ENCODE data around the gene FCER1G.

FCER1G gene

DNA sequence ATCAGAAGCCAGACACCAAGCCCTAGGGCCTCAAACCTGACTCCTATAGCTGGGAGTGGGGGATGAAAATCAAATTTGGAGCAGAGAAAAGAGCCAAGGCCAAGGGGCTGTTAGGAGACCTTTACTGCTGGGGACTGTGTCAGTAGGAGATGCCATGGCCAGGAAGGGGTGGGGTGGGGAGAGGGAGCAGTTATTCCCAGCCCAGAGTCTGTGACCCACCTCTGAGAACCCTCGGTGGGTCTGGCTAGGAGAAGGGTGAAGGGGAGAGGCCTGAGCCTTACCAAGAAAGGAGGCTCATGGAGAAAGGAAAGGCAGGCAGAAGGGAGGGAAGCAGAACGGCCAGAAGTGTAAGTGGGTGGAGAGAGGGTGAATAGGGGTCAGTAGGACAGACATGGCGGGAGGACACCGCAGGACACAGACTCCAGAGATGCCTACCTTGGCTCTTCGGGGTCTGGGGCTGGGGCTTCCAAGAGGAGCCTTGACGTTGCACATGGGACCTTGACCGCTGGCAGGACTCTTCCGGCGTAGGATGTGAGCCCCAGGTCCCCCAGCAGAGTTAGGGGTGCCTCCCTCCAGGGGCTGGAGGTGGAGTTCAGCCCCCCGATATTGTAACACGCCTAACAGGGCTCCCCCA is 17.4 kb upstream of the FCER1G start:
- no peaks in the 10 kb centered on the region for H3K9me3 ChIP-seq (ENCODE audit: control insufficient read depth in 2 of 2, low read length in 2 of 2)
- peak overlapping the region; percentile 66 to 68 for H3K4me3 ChIP-seq (ENCODE audit: low read length in 2 of 2)
- peak overlapping the region; percentile 99 for H3K27ac ChIP-seq (ENCODE audit: low read length)
- H3K4me1 ChIP-seq (ENCODE audit: control insufficient read depth, insufficient read depth, low read length): peaks cover 65% of the 10 kb centered on the region
- peaks cover 0 to 12% of the 10 kb centered on the region in 2 donors for H3K36me3 ChIP-seq (ENCODE audit: control insufficient read depth in 2 of 2, insufficient read depth in 2 of 2, low read length in 2 of 2)
- peak overlapping the region; percentile 55 to 80 for H3K9ac ChIP-seq (ENCODE audit: low read length in 2 of 2)
- no peaks in the 10 kb centered on the region for H3K27me3 ChIP-seq (ENCODE audit: control insufficient read depth in 1 of 2, insufficient read depth in 2 of 2, low read length in 2 of 2)

DNA sequence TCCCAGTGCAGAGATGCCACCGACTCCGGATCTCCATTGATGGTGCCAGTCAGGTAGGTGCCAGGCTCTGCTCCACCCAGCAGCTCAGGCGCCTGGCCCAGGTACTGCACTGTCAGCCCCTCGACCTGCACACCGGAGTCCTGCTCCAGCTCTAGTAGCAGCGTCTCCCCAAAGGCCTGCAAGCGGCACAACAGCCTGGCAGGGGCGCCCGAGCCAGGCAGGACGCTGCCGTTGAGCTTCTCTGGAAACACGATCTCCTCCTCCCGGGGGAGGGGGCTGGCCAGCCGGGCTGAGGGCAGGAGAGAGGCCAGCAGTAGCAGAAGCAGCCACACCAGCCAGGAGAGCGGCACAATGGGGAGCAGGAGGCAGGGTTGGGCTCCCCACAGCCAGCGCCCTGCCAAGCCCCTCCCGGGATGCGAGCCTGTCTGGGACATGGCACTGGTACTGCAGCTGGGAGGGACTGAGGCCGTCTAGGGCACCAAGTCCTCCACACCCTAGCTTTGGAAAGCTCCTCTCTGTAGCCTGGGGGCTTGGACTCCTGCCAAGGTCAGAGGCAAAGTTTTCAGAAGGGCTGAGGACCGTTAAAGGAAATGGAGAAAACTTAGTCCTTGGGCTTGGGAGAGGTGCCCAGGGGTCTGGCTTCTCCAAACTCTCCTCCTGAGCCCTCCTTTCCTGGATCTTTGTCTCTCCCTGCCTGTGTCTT is 16.8 kb upstream of the FCER1G start:
- H3K27ac ChIP-seq (ENCODE audit: low read length): peak overlapping the region; percentile 99
- peaks cover 65% of the 10 kb centered on the region for H3K4me1 ChIP-seq (ENCODE audit: control insufficient read depth, insufficient read depth, low read length)
- peak overlapping the region; percentile 66 to 68 for H3K4me3 ChIP-seq (ENCODE audit: low read length in 2 of 2)
- H3K27me3 ChIP-seq (ENCODE audit: control insufficient read depth in 1 of 2, insufficient read depth in 2 of 2, low read length in 2 of 2): no peaks in the 10 kb centered on the region
- no peaks in the 10 kb centered on the region for H3K9me3 ChIP-seq (ENCODE audit: control insufficient read depth in 2 of 2, low read length in 2 of 2)
- H3K36me3 ChIP-seq (ENCODE audit: control insufficient read depth in 2 of 2, insufficient read depth in 2 of 2, low read length in 2 of 2): peaks cover 0 to 12% of the 10 kb centered on the region in 2 donors
- H3K9ac ChIP-seq (ENCODE audit: low read length in 2 of 2): peak overlapping the region in 1 of 2 donors; percentile 80

DNA sequence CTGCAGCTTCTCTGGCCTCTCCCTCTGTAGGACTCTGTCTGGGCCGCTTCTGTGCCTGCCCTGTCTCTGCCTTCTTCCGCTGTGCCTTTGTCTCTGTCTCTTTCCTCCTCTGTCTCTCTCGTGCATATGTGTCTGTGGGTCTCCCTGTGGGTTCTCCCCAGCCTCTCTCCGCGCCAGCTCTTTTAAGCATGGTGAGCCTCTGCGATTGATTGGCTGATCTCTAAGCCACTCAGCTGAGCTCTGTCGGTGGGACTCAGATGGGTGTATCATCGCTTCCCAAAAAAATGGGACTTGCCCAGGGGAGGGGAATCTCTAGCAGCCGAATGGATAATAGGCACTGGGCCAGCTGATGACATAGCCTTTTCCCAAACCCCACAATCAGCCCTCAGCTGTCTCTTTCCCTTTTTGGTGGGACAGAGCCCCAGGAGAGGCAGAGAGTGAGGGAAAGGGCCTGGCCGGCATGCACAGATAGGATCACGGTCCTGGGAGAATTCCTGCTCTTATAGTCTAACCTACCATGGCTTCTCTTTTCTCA is 16.1 kb upstream of the FCER1G start, which contains the start of gene ADAMTS4:
TSS of gene ADAMTS4 (minus strand) at position 158 of the 535 bp plus-strand sequence. CDS start 427 bp downstream, outside the sequence.
- no peaks in the 10 kb centered on the region for H3K27me3 ChIP-seq (ENCODE audit: control insufficient read depth in 1 of 2, insufficient read depth in 2 of 2, low read length in 2 of 2)
- H3K4me3 ChIP-seq (ENCODE audit: low read length in 2 of 2): peak within 1 kb of the TSS; percentile 66 to 68
- H3K9me3 ChIP-seq (ENCODE audit: control insufficient read depth in 2 of 2, low read length in 2 of 2): no peaks in the 10 kb centered on the region
- H3K36me3 ChIP-seq (ENCODE audit: control insufficient read depth in 2 of 2, insufficient read depth in 2 of 2, low read length in 2 of 2): peaks cover 0 to 12% of the 10 kb centered on the region in 2 donors
- peak within 1 kb of the TSS in 1 of 2 donors; percentile 80 for H3K9ac ChIP-seq (ENCODE audit: low read length in 2 of 2)
- peak within 1 kb of the TSS; percentile 99 for H3K27ac ChIP-seq (ENCODE audit: low read length)
- H3K4me1 ChIP-seq (ENCODE audit: control insufficient read depth, insufficient read depth, low read length): peaks cover 69% of the 10 kb centered on the region

DNA sequence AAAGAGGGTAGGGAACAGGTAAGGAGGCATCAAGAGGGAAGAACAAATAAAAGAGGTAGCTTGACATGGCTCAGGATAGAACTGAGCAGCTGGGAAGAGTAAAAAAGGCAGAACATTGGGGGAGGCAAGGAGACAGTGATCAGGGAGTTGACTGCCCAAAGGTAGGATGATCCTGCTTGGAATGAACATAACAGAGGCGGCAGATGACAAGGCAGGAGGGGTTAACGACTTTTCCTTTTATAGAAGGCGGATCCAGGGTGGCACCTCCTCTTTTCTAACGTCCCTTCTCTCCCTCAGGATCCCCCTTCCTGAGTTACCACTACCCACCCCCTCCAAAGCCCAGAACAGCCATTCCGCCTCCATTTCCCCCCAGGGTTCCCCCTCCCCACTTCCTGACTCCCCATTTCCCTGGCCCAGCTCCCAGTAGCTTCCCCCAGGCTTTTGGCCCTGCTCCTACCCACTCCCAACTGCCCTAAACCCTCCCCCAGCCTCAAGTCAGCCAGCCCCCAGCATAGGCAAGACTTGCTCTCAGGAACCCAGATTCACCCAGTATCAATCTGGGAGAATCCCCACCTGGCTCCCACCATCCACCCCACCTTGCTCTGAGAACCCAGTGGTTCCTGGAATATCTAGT is 15.5 kb upstream of the FCER1G start:
- peaks cover 69% of the 10 kb centered on the region for H3K4me1 ChIP-seq (ENCODE audit: control insufficient read depth, insufficient read depth, low read length)
- no peaks in the 10 kb centered on the region for H3K27me3 ChIP-seq (ENCODE audit: control insufficient read depth in 1 of 2, insufficient read depth in 2 of 2, low read length in 2 of 2)
- H3K9me3 ChIP-seq (ENCODE audit: control insufficient read depth in 2 of 2, low read length in 2 of 2): no peaks in the 10 kb centered on the region
- H3K9ac ChIP-seq (ENCODE audit: low read length in 2 of 2): peak overlapping the region in 1 of 2 donors; percentile 80
- H3K36me3 ChIP-seq (ENCODE audit: control insufficient read depth in 2 of 2, insufficient read depth in 2 of 2, low read length in 2 of 2): peaks cover 0 to 13% of the 10 kb centered on the region in 2 donors
- H3K4me3 ChIP-seq (ENCODE audit: low read length in 2 of 2): peak overlapping the region in 1 of 2 donors; percentile 34
- peak overlapping the region; percentile 99 for H3K27ac ChIP-seq (ENCODE audit: low read length)

DNA sequence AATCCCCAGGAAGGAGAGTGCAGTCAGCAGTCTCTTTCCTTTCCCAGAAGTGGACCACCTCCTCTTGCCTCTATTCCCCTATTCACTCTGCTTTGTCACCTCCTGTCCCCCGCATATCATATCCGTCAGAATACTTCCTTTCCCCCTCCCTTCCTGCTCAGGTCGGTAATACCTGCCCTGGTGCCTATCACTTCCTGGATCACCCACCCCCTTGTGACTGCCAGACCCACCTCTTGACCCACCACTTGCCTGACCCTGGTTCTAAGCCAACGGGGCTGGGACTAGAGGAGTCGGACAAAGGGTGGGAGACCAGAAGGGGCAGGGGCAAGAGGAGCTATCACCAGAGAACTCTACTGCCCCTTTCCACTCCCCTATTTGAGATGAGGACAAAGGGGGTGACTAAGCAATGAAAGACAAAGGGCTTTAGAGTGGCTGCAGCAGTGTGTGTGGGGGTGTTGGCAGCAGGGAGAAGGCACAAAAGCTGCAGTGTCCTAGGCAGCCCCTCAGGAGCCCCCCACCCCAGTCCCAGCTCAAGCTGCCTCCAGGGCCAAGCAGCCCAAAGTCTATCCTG is 14.6 kb upstream of the FCER1G start:
- Histone ChIP-seq H3K4me3 (ENCODE audit: low read length in 2 of 2) (peak overlapping the region in 1 of 2 donors; percentile 99), H3K4me1 (ENCODE audit: control insufficient read depth, insufficient read depth, low read length) (peaks cover 69% of the 10 kb centered on the region)

DNA sequence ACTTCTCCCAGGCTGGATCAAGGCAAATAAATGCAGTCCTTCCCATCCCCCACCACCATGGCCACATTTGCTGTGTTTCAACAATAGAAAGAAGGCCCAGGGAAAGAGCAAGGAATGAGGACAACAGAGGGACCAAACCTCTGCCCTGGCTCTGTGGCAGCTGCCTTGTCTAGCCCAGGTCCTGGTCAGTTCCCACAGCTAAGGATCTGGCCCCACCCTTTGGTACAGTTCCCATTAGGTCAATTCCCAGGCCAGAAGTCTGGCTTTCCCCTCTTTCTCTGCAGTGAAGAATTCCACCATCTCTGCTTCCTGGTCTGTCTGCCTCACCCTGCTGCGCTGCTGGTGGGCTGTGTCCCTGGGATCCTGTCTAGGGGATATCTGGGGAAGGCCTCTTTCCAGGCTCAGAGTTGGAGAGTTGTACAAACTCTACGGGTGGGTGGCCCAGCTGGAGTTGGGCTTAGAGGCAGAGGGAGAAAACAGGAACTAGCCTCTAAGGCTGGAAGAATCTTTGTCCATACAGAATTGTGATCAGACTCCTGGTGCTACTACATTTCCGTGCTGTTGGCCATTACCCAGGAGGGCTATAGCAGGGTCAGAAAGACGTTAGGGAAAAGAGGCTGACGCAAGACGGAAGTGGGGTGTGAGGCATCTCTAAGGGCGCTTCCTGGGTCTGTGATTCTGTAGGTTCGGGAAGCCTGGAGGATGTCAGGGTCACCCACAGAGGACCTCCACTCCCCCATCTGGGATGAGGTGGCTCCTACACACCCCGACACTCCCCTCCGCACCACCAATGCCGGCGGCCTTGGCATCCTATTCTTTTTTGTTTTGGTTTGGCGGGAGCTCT is 13.9 kb upstream of the FCER1G start:
- Histone ChIP-seq H3K4me3 (ENCODE audit: low read length in 2 of 2) (peak overlapping the region; percentile 57 to 99), H3K4me1 (ENCODE audit: control insufficient read depth, insufficient read depth, low read length) (peaks cover 66% of the 10 kb centered on the region), H3K9me3 (ENCODE audit: control insufficient read depth in 2 of 2, low read length in 2 of 2) (no peaks in the 10 kb centered on the region), H3K27ac (ENCODE audit: low read length) (peak overlapping the region; percentile 99), H3K36me3 (ENCODE audit: control insufficient read depth in 2 of 2, insufficient read depth in 2 of 2, low read length in 2 of 2) (peaks cover 0 to 6% of the 10 kb centered on the region in 2 donors), H3K27me3 (ENCODE audit: control insufficient read depth in 1 of 2, insufficient read depth in 2 of 2, low read length in 2 of 2) (no peaks in the 10 kb centered on the region), H3K9ac (ENCODE audit: low read length in 2 of 2) (peak overlapping the region; percentile 96 to 98)

More for the DNA sequence above, 14.6 kb upstream of the FCER1G start:
- Histone ChIP-seq H3K27ac (ENCODE audit: low read length) (peak overlapping the region; percentile 99), H3K9ac (ENCODE audit: low read length in 2 of 2) (peak overlapping the region; percentile 96 to 98), H3K27me3 (ENCODE audit: control insufficient read depth in 1 of 2, insufficient read depth in 2 of 2, low read length in 2 of 2) (no peaks in the 10 kb centered on the region), H3K9me3 (ENCODE audit: control insufficient read depth in 2 of 2, low read length in 2 of 2) (no peaks in the 10 kb centered on the region), H3K36me3 (ENCODE audit: control insufficient read depth in 2 of 2, insufficient read depth in 2 of 2, low read length in 2 of 2) (peaks cover 0 to 7% of the 10 kb centered on the region in 2 donors)

DNA sequence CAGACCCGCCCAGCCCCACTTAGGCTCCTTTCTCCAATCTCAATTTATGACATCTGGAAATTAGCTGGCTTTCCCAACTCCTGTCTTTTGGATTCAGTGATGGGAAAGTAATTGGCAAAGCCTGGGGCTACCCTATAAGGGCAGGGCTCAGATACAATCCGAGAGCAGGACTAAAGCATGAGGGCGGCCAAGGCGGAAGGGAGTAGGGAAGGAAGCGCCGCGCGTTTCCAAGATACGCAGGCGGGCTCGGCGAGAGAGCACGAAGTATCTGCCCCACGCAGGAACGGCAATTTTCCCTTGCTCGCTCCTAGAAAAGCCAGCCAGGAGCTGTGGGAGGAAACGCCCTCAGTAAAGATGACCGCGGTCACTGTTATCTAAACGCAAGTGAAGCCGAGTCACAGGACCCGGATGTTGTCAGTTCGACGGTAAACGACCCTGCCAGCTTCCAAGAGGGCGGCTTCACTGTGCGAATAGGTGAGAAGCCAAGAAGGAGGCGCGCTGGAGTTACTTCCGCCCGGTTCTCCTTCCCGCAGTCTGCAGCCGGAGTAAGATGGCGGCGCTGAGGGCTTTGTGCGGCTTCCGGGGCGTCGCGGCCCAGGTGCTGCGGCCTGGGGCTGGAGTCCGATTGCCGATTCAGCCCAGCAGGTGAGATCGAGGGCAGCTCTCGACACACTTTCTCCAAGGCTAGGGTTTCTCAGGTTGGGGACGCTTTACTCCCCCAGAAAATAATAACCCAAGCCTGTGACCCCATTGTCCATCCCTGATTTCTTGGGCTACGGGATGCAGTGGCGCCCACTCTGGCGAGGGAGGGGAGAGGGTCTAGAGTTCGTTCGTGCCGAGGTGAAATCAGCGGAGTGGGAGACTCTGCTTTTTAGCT is 13.0 kb upstream of the FCER1G start, which contains the start of gene NDUFS2:
TSS of gene NDUFS2 (plus strand) at position 532 of the 877 bp plus-strand sequence. CDS start at position 551, 19 bp downstream.
- Histone ChIP-seq H3K9ac (ENCODE audit: low read length in 2 of 2) (peak within 1 kb of the TSS; percentile 96 to 98), H3K9me3 (ENCODE audit: control insufficient read depth in 2 of 2, low read length in 2 of 2) (no peaks in the 10 kb centered on the region), H3K36me3 (ENCODE audit: control insufficient read depth in 2 of 2, insufficient read depth in 2 of 2, low read length in 2 of 2) (peaks cover 4 to 14% of the 10 kb centered on the region in 2 donors), H3K4me1 (ENCODE audit: control insufficient read depth, insufficient read depth, low read length) (peaks cover 59% of the 10 kb centered on the region), H3K4me3 (ENCODE audit: low read length in 2 of 2) (peak within 1 kb of the TSS; percentile 99), H3K27ac (ENCODE audit: low read length) (peak within 1 kb of the TSS; percentile 99), H3K27me3 (ENCODE audit: control insufficient read depth in 1 of 2, insufficient read depth in 2 of 2, low read length in 2 of 2) (no peaks in the 10 kb centered on the region)

DNA sequence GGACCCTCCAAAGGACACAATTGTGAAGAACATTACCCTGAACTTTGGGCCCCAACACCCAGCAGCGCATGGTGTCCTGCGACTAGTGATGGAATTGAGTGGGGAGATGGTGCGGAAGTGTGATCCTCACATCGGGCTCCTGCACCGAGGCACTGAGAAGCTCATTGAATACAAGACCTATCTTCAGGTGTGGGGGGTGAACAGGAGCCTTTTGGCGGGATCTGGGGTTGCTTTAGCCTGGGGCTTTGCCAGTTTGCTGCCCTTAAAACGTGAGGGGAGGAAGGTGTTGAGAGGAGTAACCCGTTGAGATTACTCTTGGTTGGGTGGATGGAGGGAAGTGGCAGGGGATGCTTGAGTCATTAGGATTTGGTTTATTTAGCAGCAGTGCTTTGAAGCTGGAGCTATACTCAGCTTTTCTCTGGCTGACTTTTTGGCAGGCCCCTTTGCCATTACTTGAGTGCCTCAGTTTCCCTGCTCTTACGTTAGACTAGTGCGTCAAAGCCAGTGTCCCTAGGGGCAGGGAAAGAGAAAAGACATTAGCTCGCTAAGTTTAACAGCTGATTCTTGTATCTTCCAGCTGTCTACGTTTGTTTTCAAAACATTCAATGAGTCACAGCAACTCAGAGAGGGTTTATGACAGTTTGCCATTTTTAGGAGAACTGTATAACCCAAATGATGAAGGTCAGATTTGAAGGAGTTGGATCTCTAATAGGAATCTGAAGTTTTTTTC is 8.5 kb upstream of the FCER1G start:
- Histone ChIP-seq H3K36me3 (ENCODE audit: control insufficient read depth in 2 of 2, insufficient read depth in 2 of 2, low read length in 2 of 2) (peaks cover 31 to 43% of the 10 kb centered on the region in 2 donors), H3K9me3 (ENCODE audit: control insufficient read depth in 2 of 2, low read length in 2 of 2) (no peaks in the 10 kb centered on the region), H3K4me3 (ENCODE audit: low read length in 2 of 2) (no peak overlapping the region), H3K27ac (ENCODE audit: low read length) (peak overlapping the region; percentile 69), H3K27me3 (ENCODE audit: control insufficient read depth in 1 of 2, insufficient read depth in 2 of 2, low read length in 2 of 2) (no peaks in the 10 kb centered on the region), H3K4me1 (ENCODE audit: control insufficient read depth, insufficient read depth, low read length) (peaks cover 15% of the 10 kb centered on the region), H3K9ac (ENCODE audit: low read length in 2 of 2) (peak overlapping the region; percentile 13 to 42)

Data from stomach smooth muscle (tissue), 2 donors.